GM12878 (cell line): ENCODE measurements around the gene RAB7B. TPM values are rescaled to one million over a fixed set of nuclear protein-coding genes. Genes with fewer than 3 reads are reported as not detected.

ENCODE experiments used
- ATAC-seq: fragments of 200-7000 bp; cut with Tn5 transposase; 3 replicates; pipeline ENCODE4 v1.9.1; 2020; ENCODE audit warnings: mild to moderate bottlenecking, moderate library complexity
- BruUV-seq: library from RNA; stranded (reverse); fragments of 400-500 nt; replicated peaks from 2 replicates; lab custom pipeline; 2021; lab: Mats Ljungman, UMichigan
- CTCF ChIA-PET: fragments of 300-600 bp; sonication (Branson Sonifier 250); formaldehyde crosslinking; extraction: SDS; loops from one replicate; lab custom pipeline; 2021; ENCODE audit warnings: inconsistent platforms; lab: Yijun Ruan, JAX
- POLR2A ChIA-PET: fragments of 350-600 bp; formaldehyde crosslinking; extraction: SDS; loops from one replicate; lab custom pipeline; 2021; ENCODE audit warnings: inconsistent platforms; lab: Charles Lee
- RAD21 ChIA-PET: fragments of 300-600 bp; sonication (Branson Sonifier 250); formaldehyde crosslinking; loops from one replicate; lab custom pipeline; 2023; ENCODE audit warnings: antibody characterized with exemption; ENCODE audit not compliant: unreplicated experiment; lab: Charles Lee
- SMC1A ChIA-PET: fragments of 300-600 bp; sonication (Branson Sonifier 250); formaldehyde crosslinking; loops from one replicate; lab custom pipeline; 2023; ENCODE audit not compliant: unreplicated experiment, uncharacterized antibody; lab: Charles Lee
- DNase-seq: peaks from one replicate; pipeline ENCODE4 v3.0.0-alpha.2; 2011; ENCODE audit warnings: low read depth, low spot score
- FAIRE-seq: peaks from 3 replicates; lab custom pipeline; 2011; peaks lifted over from hg19 to GRCh38; lab: Jason Lieb, UNC
- H2AFZ ChIP-seq: 2 replicates; pipeline ENCODE4 v1.6.0; 2011; ENCODE audit warnings: low read depth, low read length, control low read depth; ENCODE audit not compliant: control insufficient read depth
- H3K27ac ChIP-seq: 2 replicates; pipeline ENCODE4 v1.5.1; 2011; ENCODE audit warnings: control low read depth; ENCODE audit not compliant: control insufficient read depth, insufficient read depth
- H3K27me3 ChIP-seq, 2 experiments: replicated peaks in 1 of 2; 2 replicates each; pipeline versions ENCODE4 v1.6.0 to v1.6.1; 2011; ENCODE audit warnings: low read length in 1 of 2; ENCODE audit not compliant: control insufficient read depth in 2 of 2, insufficient read depth in 2 of 2
- H3K36me3 ChIP-seq, 2 experiments: 2 replicates each; pipeline ENCODE4 v1.5.1; 2011; ENCODE audit warnings: low read length in 1 of 2; ENCODE audit not compliant: control insufficient read depth in 2 of 2, insufficient read depth in 2 of 2
- H3K4me1 ChIP-seq: 2 replicates; pipeline ENCODE4 v1.6.1; 2011; ENCODE audit warnings: mild to moderate bottlenecking, low read length, moderate library complexity, mixed read lengths; ENCODE audit not compliant: control insufficient read depth, insufficient read depth
- H3K4me2 ChIP-seq: 2 replicates; pipeline ENCODE4 v1.6.0; 2011; ENCODE audit warnings: control low read depth; ENCODE audit not compliant: control insufficient read depth, insufficient read depth
- H3K4me3 ChIP-seq: fragments of 200-600 bp; sonication (generic); 2 replicates; pipeline ENCODE4 v1.5.1; 2016
- H3K79me2 ChIP-seq: 2 replicates; pipeline ENCODE4 v1.6.0; 2011; ENCODE audit warnings: low read length; ENCODE audit not compliant: control insufficient read depth, insufficient read depth
- H3K9ac ChIP-seq: 2 replicates; pipeline ENCODE4 v1.8.0; 2011; ENCODE audit warnings: low read length, control low read depth, mixed read lengths; ENCODE audit not compliant: control insufficient read depth, insufficient read depth
- H3K9me3 ChIP-seq: replicated peaks from 3 replicates; pipeline ENCODE4 v1.5.1; 2011; ENCODE audit warnings: mild to moderate bottlenecking, low read length; ENCODE audit not compliant: control insufficient read depth, insufficient read depth
- H4K20me1 ChIP-seq: 2 replicates; pipeline ENCODE4 v1.6.0; 2011; ENCODE audit not compliant: control insufficient read depth, insufficient read depth
- CBFB ChIP-seq: IDR thresholded peaks from 2 replicates; pipeline ENCODE4 v1.6.1; 2016; ENCODE audit warnings: antibody characterized with exemption, low read depth
- CEBPZ ChIP-seq: fragments of 150-350 bp; IDR thresholded peaks from 2 replicates; pipeline ENCODE4 v1.6.1; 2016; ENCODE audit warnings: low read depth, low read length
- E2F8 ChIP-seq: fragments of 450-650 bp; IDR thresholded peaks from 2 replicates; pipeline ENCODE4 v1.6.1; 2018; ENCODE audit warnings: mild to moderate bottlenecking, low read depth, moderate library complexity; ENCODE audit not compliant: partially characterized antibody
- NRF1 ChIP-seq: conservative IDR thresholded peaks from 2 replicates; pipeline ENCODE4 v1.6.1; 2011; ENCODE audit warnings: mild to moderate bottlenecking, low read depth, low read length, improper control_type of control experiment
- REST ChIP-seq: IDR thresholded peaks from 2 replicates; pipeline ENCODE4 v1.6.1; 2012; ENCODE audit warnings: mild to moderate bottlenecking, low read depth, low read length
- SMAD5 ChIP-seq: IDR thresholded peaks from 2 replicates; pipeline ENCODE4 v1.6.1; 2016; ENCODE audit warnings: antibody characterized with exemption, low read depth
- SREBF1 ChIP-seq: IDR thresholded peaks from 2 replicates; pipeline ENCODE4 v1.6.1; 2012; ENCODE audit warnings: mild to moderate bottlenecking, low read length
- SRF ChIP-seq, 2 experiments: IDR thresholded peaks; 2 replicates each; pipeline ENCODE4 v1.6.1; 2011; ENCODE audit warnings: low read depth in 2 of 2, low read length in 2 of 2, mild to moderate bottlenecking in 1 of 2, moderate library complexity in 1 of 2
- ZNF217 ChIP-seq: fragments of 450-650 bp; IDR thresholded peaks from 2 replicates; pipeline ENCODE4 v1.6.1; 2017; ENCODE audit warnings: antibody characterized with exemption, mild to moderate bottlenecking
- ZSCAN29 ChIP-seq: fragments of 450-650 bp; IDR thresholded peaks from 2 replicates; pipeline ENCODE4 v1.6.1; 2017; ENCODE audit warnings: mild to moderate bottlenecking, moderate library complexity
- WGBS: methylation state at CpG from one replicate; pipeline ENCODE4 v1.1.6; 2016; ENCODE audit warnings: low lambda C conversion rate; ENCODE audit not compliant: insufficient replicate concordance, insufficient coverage; ENCODE audit errors: missing lambda C conversion rate; 5-methylcytosine and 5-hydroxymethylcytosine counted together
- in situ Hi-C: fragments of 300-500 bp; cut with MboI; formaldehyde crosslinking; loops from 9 replicates; pipeline ENCODE4 v1.14.3; 2018; ENCODE audit warnings: mixed read lengths
- intact Hi-C: fragments of 100-400 bp; cut with micrococcal nuclease; formaldehyde crosslinking; loops from one replicate; pipeline ENCODE4 v1.14.2; 2022; ENCODE audit not compliant: unreplicated experiment
- polyA plus RNA-seq, 11 experiments: library from polyadenylated mRNA; depleted of rRNA in 4 of 11; unstranded in 6 of 11; stranded (reverse) in 5 of 11; fragments of >200 nt; fragmentation: Nextera tagmentation in 4 of 11; fragmentation: Illumina TruSeq in 1 of 11; extraction: Ambion mirVana in 4 of 11; extraction: Trizol in 1 of 11; gene quantifications; 1 replicate in 1 of 11; 2 replicates in 10 of 11; pipeline versions ENCODE4 v1.2.1 to v1.2.3, GENCODE V29; 2011 to 2016; ENCODE audit warnings: inconsistent platforms in 2 of 11, missing spikeins in 2 of 11, low read depth in 1 of 11
- total RNA-seq, 4 experiments: library from RNA; depleted of rRNA in 3 of 4; stranded (reverse); fragments of >200 nt in 3 of 4; fragmentation: Illumina TruSeq in 1 of 4; extraction: Trizol in 1 of 4; gene quantifications; 2 replicates each; pipeline versions ENCODE4 v1.2.1 to v1.2.3, GENCODE V29; 2013 to 2021

The RAB7B gene
- total and polyA plus RNA-seq, 10 of the 15 experiments (the other 5 are each of a cell fraction or from before 2014, with no cell fraction given), result 0.09 TPM; not detected in 9

GRCh38 chr1:206029484-206029883 lies 26.3 kb upstream of the RAB7B start:
- BruUV-seq, result no TSS peak
- Histone ChIP-seq H4K20me1 (no peaks in the 10 kb centered on the region), H3K27ac (no peak overlapping the region), H3K79me2 (no peaks in the 10 kb centered on the region), H3K27me3 (no peaks in the 10 kb centered on the region), H2AFZ (no peak overlapping the region), H3K36me3 (no peaks in the 10 kb centered on the region), H3K4me1 (peaks cover 11% of the 10 kb centered on the region), H3K9ac (no peak overlapping the region), H3K9me3 (peaks cover 3% of the 10 kb centered on the region; the same call in 2 of the 3 replicates), H3K4me2 (no peak overlapping the region), H3K4me3 (no peak overlapping the region)
- CTCF ChIA-PET, result interaction anchor here (1.5 to 9.4 kb wide), 20 partner anchors 8 to 371 kb away, joined by 3 to 384 read pairs (median 14); no protein-coding TSS in a partner anchor
- RAD21 ChIA-PET, result interaction anchor here (0.6 to 5.9 kb wide), 8 partner anchors 10 to 112 kb away, joined by 3 to 169 read pairs (median 6); no protein-coding TSS in a partner anchor
- ATAC-seq, result no peak
- SMC1A ChIA-PET, result interaction anchor here (0.8 to 11.4 kb wide), 10 partner anchors 8 to 111 kb away, joined by 3 to 329 read pairs (median 15); no protein-coding TSS in a partner anchor
- POLR2A ChIA-PET, result no interaction called here
- DNase-seq, result no peak
- intact Hi-C loops (no loop called here), in situ Hi-C loops (loop anchor here (5.0 kb wide), 1 partner anchor 73 kb away; no protein-coding TSS in a partner anchor)
- FAIRE-seq, result no peak
- 58% methylated on average over 4 of the region's 4 CpGs for WGBS
- TF ChIP-seq CEBPZ (no peak), E2F8 (no peak), ZNF217 (no peak), SRF (IDR thresholded peaks at IDR 0.05; ENCODE audit: low read depth in 2 of 2, low read length in 2 of 2) (no peak), ZSCAN29 (no peak), NRF1 (no peak), REST (no peak), SMAD5 (no peak), SREBF1 (no peak), CBFB (no peak)
